Activated CD8-positive, alpha-beta memory T cell treated with anti-CD3 and anti-CD28 coated beads for 4 hours (primary cell): ENCODE measurements around the gene DCDC2C.

Source experiments
- DNase-seq, 2 donors: peaks; one replicate each; pipeline ENCODE4 v3.0.0-alpha.2; 2020; ENCODE audit warnings: low read depth in 2 of 2

DCDC2C gene

GRCh38 chr2:3672861-3673678 is 30.3 kb upstream of the DCDC2C start:
- DNase-seq: no peak

- DNase-seq: no peak
These were observed 29.1 kb upstream of the DCDC2C start for GRCh38 chr2:3674066-3674845.

GRCh38 chr2:3675687-3676086 is 27.7 kb upstream of the DCDC2C start:
- DNase-seq: no peak

- no peak for DNase-seq
These were observed 25.9 kb upstream of the DCDC2C start for GRCh38 chr2:3677436-3677835.

GRCh38 chr2:3678212-3678611 is 25.2 kb upstream of the DCDC2C start:
- DNase-seq: no peak

- DNase-seq: no peak
These were observed 24.2 kb upstream of the DCDC2C start for GRCh38 chr2:3679180-3679579.

- no peak for DNase-seq
These were observed 23.6 kb upstream of the DCDC2C start for GRCh38 chr2:3679616-3680393.

- no peak for DNase-seq
These were observed 22.6 kb upstream of the DCDC2C start for GRCh38 chr2:3680548-3681345.

GRCh38 chr2:3681625-3682024 is 21.8 kb upstream of the DCDC2C start:
- no peak for DNase-seq

- DNase-seq: no peak
These were observed 20.6 kb upstream of the DCDC2C start for GRCh38 chr2:3682811-3683210.

GRCh38 chr2:3683748-3684454 is 19.5 kb upstream of the DCDC2C start:
- DNase-seq: no peak

- DNase-seq: no peak
These were observed 13.2 kb upstream of the DCDC2C start for GRCh38 chr2:3689998-3690748.

GRCh38 chr2:3692375-3692774 is 11.0 kb upstream of the DCDC2C start:
- DNase-seq: no peak

- DNase-seq: no peak
These were observed 6.8 kb upstream of the DCDC2C start for GRCh38 chr2:3696545-3696944.

- no peak for DNase-seq
These were observed 2.3 kb upstream of the DCDC2C start for GRCh38 chr2:3701071-3701470.

- no peak for DNase-seq
These were observed 481 bp downstream of the DCDC2C start for GRCh38 chr2:3703757-3704355.

- no peak for DNase-seq
These were observed 1.3 kb downstream of the DCDC2C start for GRCh38 chr2:3704692-3705091.

GRCh38 chr2:3705782-3706181 is 2.4 kb downstream of the DCDC2C start:
- no peak for DNase-seq

GRCh38 chr2:3706892-3707291 is 3.5 kb downstream of the DCDC2C start:
- DNase-seq: no peak

- DNase-seq: no peak
These were observed 5.2 kb downstream of the DCDC2C start for GRCh38 chr2:3708576-3708975.
